ENCODE results near the gene ACSS3.
"Not testable (repeated sequence)": the region's sequence is repeated elsewhere in the genome, so short reads cannot be mapped to it uniquely, and the experiment has no call there.

ACSS3 gene

DNA sequence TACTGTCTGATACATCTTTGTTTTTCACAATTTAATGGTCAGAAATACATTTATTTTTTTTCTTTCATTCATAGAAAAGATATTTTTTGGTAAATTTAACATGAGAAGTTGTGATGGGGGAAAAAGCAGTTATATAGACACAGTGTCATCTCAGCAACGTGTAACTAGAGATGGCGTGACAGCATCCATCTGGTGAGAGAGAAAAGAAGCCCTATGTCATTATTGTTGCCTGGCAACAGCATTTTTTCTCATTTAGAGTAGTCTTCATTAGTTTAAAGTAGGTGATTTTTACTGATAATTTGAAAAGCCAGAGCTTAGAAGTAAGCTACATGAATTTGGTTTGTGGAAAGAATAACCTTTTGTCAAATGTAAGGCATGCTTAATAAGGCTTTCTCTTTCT, 128.6 kb downstream of the ACSS3 start:
- DNase-seq (ENCODE audit: low read depth) = no peak
- TF ChIP-seq, protein P1, sequence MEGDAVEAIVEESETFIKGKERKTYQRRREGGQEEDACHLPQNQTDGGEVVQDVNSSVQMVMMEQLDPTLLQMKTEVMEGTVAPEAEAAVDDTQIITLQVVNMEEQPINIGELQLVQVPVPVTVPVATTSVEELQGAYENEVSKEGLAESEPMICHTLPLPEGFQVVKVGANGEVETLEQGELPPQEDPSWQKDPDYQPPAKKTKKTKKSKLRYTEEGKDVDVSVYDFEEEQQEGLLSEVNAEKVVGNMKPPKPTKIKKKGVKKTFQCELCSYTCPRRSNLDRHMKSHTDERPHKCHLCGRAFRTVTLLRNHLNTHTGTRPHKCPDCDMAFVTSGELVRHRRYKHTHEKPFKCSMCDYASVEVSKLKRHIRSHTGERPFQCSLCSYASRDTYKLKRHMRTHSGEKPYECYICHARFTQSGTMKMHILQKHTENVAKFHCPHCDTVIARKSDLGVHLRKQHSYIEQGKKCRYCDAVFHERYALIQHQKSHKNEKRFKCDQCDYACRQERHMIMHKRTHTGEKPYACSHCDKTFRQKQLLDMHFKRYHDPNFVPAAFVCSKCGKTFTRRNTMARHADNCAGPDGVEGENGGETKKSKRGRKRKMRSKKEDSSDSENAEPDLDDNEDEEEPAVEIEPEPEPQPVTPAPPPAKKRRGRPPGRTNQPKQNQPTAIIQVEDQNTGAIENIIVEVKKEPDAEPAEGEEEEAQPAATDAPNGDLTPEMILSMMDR (IDR thresholded peaks at IDR 0.05; ENCODE audit: low read depth, low read length, missing control alignments) = no peak
- H3K4me3 ChIP-seq (ENCODE audit: low read depth, low read length) = no peak overlapping the region

DNA sequence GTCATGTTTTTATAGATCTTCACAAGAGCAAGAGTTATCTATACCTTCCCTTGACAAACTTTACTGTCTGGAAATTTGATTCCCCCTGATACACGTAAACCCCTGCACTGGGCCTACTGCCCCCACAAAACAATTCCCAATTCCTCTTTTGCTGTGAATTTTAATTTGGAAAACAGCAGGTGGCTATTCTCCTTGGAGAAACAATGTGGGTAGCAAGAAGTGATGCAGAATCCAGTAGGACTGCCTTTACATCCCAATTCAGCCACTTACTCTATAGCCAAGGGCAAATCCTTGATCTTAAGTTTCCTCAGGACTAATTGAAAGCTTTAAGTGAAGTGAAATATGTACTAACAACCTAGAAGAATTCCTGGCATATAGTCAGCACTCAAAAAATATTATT, 129.3 kb downstream of the ACSS3 start:
- no peak for DNase-seq (ENCODE audit: low read depth)
- no peak overlapping the region for H3K4me3 ChIP-seq (ENCODE audit: low read depth, low read length)
- TF ChIP-seq, protein P1 (IDR thresholded peaks at IDR 0.05; ENCODE audit: low read depth, low read length, missing control alignments) = no peak

DNA sequence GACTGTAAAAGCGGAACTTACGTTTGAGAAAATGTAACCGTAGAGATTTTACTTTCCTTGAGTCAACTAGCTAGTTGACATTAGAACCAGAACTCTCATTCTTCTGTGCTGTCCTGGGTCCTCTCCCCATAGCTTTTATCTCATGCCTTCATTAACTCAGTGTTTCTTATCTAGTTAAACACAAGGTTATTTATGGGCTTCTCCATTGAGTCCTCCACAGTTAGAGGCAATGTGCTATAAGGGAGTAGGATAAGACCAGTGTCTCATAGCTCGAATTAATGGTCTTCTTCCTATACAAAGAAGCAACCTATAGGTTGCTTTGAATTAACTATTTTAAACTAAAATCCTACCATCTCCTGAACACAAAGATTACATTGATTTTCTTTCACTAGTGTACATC, 129.8 kb downstream of the ACSS3 start:
- no peak for DNase-seq (ENCODE audit: low read depth)
- H3K4me3 ChIP-seq (ENCODE audit: low read depth, low read length) = no peak overlapping the region
- TF ChIP-seq, protein P1 (IDR thresholded peaks at IDR 0.05; ENCODE audit: low read depth, low read length, missing control alignments) = no peak

DNA sequence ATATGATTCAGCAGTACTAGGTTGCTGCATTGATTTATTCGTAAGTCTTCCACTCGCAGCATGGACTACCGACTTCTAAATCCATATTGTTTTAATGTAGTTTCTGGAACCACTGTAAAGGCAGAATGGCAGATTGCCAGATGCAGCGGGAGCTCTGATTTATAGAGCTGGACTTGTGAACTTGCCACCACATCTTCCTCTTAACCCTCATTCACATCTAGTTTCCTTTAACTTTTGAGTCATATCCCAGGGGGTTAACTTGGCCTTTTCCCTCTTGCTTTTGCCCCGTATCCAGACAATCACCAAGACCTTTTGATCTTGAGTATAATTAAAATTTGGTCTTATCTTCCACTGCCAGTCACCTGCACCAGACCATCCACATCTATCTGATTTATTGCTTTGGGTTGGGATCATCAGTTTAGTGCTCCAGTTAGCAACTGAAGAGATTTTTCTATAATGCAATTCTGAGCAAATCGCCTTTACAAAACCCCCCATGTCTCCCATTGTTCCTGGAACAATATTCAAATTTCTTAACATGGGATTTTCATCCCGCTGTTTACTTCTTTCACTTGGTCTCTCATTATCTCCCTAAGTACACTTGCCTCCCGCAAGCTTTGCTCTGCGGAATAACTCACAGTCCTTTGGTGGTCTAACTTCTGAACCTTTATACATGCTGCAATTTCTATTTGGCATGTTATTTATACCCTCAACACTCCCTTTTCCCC, 130.5 kb downstream of the ACSS3 start:
- no peak for DNase-seq (ENCODE audit: low read depth)
- TF ChIP-seq, protein P1 (IDR thresholded peaks at IDR 0.05; ENCODE audit: low read depth, low read length, missing control alignments) = no peak

DNA sequence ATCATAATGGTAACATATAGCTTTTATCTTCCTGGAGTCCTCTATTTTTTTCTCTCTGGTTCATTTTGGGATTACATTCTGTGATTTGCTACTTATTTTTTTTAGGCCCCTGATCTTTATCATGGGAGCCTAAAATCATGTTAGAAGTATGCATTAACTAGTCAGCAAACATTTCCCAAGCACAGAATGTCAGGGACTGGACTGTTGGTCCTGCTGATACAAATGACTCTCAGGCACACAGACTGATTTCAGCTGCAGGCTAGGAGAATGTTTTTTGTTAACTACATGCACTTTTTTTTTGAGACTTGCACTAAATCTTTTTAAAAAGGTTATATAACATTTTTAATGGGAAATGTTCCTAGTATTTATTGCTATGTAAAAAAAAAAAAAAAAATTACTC, 131.1 kb downstream of the ACSS3 start:
- H3K4me3 ChIP-seq (ENCODE audit: low read depth, low read length) = no peak overlapping the region
- TF ChIP-seq, protein P1 (IDR thresholded peaks at IDR 0.05; ENCODE audit: low read depth, low read length, missing control alignments) = no peak
- no peak for DNase-seq (ENCODE audit: low read depth)

More for the DNA sequence above, 130.5 kb downstream of the ACSS3 start:
- no peak overlapping the region for H3K4me3 ChIP-seq (ENCODE audit: low read depth, low read length)

DNA sequence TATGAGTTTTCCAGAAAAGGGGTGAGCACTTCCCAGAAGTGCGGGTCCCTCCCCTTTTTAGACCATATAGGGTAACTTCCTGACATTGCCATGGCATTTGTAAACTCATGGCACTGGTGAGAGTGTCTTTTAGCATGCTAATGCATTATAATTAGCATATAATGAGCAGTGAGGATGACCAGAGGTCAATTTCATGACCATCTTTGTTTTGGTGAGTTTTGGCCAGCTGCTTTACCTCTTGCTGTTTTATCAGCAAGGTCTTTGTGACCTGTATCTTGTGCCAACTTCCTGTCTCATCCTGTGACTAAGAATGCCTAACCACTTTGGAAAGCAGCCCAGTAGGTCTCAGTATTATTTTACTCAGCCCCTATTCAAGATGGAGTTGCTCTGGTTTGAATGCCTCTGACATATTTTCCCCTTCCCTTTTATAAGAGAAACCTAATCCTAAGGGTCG, 131.9 kb downstream of the ACSS3 start:
- not testable (repeated sequence) for H3K4me3 ChIP-seq (ENCODE audit: low read depth, low read length); DNase-seq (ENCODE audit: low read depth)

DNA sequence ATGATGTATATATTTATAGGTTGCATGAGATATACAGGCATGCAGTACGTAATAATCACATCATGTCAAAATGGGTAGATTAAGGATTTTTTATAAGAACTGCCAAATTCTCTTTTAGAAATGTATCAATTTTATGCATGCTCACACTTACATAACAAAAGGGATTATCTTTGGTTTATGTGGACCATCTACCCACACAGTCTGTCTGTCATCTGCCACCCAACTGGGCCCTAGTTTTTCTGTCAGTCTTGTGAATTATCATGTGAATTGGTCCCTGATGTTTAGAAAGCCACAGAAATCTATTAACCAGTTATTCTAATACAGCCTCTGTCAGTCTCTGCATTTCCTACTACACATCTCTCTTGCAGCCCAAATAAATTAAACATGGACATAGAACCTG, 133.4 kb downstream of the ACSS3 start:
- no peak overlapping the region for H3K4me3 ChIP-seq (ENCODE audit: low read depth, low read length)
- no peak for DNase-seq (ENCODE audit: low read depth)
- TF ChIP-seq, protein P1 (IDR thresholded peaks at IDR 0.05; ENCODE audit: low read depth, low read length, missing control alignments) = no peak
